HepG2 (cell line): ENCODE data around the gene DSCAML1. TPM values are rescaled to one million over a fixed set of nuclear protein-coding genes. Genes with fewer than 3 reads are reported as not detected.

Source experiments
- ATAC-seq: fragments of 200-7000 bp; cut with Tn5 transposase; 3 replicates; pipeline ENCODE4 v1.9.1; 2020; ENCODE audit warnings: mild to moderate bottlenecking, moderate library complexity
- BruUV-seq: library from RNA; stranded (reverse); fragments of 400-500 nt; replicated peaks from 2 replicates; lab custom pipeline; 2021; lab: Mats Ljungman, UMichigan
- CTCF ChIA-PET: fragments of 300-600 bp; formaldehyde crosslinking; extraction: SDS; loops from one replicate; lab custom pipeline; 2021; ENCODE audit warnings: low total read pairs, inconsistent platforms, low intra/inter-chr PET ratio; lab: Yijun Ruan, JAX
- POLR2A ChIA-PET: fragments of 350-600 bp; sonication (Branson Sonifier 250); formaldehyde crosslinking; loops from one replicate; lab custom pipeline; 2020; ENCODE audit warnings: antibody characterized with exemption, inconsistent platforms; lab: Yijun Ruan, JAX
- DNase-seq: peaks from one replicate; pipeline ENCODE4 v3.0.0-alpha.2; 2015; ENCODE audit warnings: low spot score
- FAIRE-seq: peaks from 3 replicates; lab custom pipeline; 2011; peaks lifted over from hg19 to GRCh38; lab: Jason Lieb, UNC
- H2AFZ ChIP-seq: one replicate; pipeline ENCODE4 v1.6.1; 2011; ENCODE audit warnings: low read length, inconsistent platforms
- H3K27ac ChIP-seq: fragments of 300-600 bp; 3 replicates; pipeline ENCODE4 v1.8.0; 2011; ENCODE audit warnings: mixed run types, mild to moderate bottlenecking, mixed read lengths, low read length, inconsistent platforms; ENCODE audit not compliant: insufficient read depth; ENCODE audit errors: extremely low read length
- H3K27me3 ChIP-seq, 2 experiments: fragments of 200-600 bp in 1 of 2; 2 replicates in 1 of 2; 3 replicates in 1 of 2; pipeline versions ENCODE4 v1.6.0 to v1.8.0; 2011; ENCODE audit warnings: low read length in 2 of 2, mild to moderate bottlenecking in 2 of 2, moderate library complexity in 2 of 2, inconsistent platforms in 1 of 2; ENCODE audit not compliant: insufficient read depth in 2 of 2, control insufficient read depth in 1 of 2
- H3K36me3 ChIP-seq, 2 experiments: fragments of 200-600 bp in 1 of 2; replicated peaks in 1 of 2; 2 replicates in 1 of 2; 3 replicates in 1 of 2; pipeline versions ENCODE4 v1.5.1 to v1.8.0; 2011; ENCODE audit warnings: low read length in 2 of 2, inconsistent platforms in 1 of 2; ENCODE audit not compliant: insufficient read depth in 2 of 2, control insufficient read depth in 1 of 2
- H3K4me1 ChIP-seq: 2 replicates; pipeline ENCODE4 v1.5.1; 2012; ENCODE audit warnings: low read length, inconsistent platforms; ENCODE audit not compliant: insufficient read depth
- H3K4me2 ChIP-seq: 2 replicates; pipeline ENCODE4 v1.6.0; 2011; ENCODE audit warnings: low read depth, low read length, inconsistent platforms
- H3K4me3 ChIP-seq, 3 experiments: fragments of 200-600 bp in 1 of 3; sonication (generic), shearing (Covaris generic) in 1 of 3; replicated peaks in 1 of 3; 2 replicates each; pipeline ENCODE4 v1.5.1; 2011 to 2016; ENCODE audit warnings: low read length in 3 of 3, inconsistent platforms in 2 of 3, low read depth in 2 of 3, mild to moderate bottlenecking in 2 of 3, control low read depth in 1 of 3, mixed read lengths in 1 of 3; ENCODE audit not compliant: insufficient read depth in 1 of 3
- H3K79me2 ChIP-seq: one replicate; pipeline ENCODE4 v1.6.1; 2011; ENCODE audit warnings: low read length, inconsistent platforms; ENCODE audit not compliant: insufficient read depth
- H3K9ac ChIP-seq: 2 replicates; pipeline ENCODE4 v1.6.0; 2011; ENCODE audit warnings: mild to moderate bottlenecking, low read depth, low read length, inconsistent platforms; ENCODE audit not compliant: insufficient read depth
- H3K9me3 ChIP-seq: 2 replicates; pipeline ENCODE4 v1.5.1; 2012; ENCODE audit warnings: mild to moderate bottlenecking, low read length
- H4K20me1 ChIP-seq: 2 replicates; pipeline ENCODE4 v1.6.0; 2011; ENCODE audit warnings: inconsistent platforms, mild to moderate bottlenecking, low read length, moderate library complexity; ENCODE audit not compliant: insufficient read depth
- MXD1 ChIP-seq: sonication (generic); formaldehyde crosslinking; IDR thresholded peaks from 2 replicates; pipeline ENCODE4 v1.4.0; 2020; ENCODE audit warnings: mild to moderate bottlenecking, missing genetic modification reagents
- RORA ChIP-seq: sonication (generic); formaldehyde crosslinking; IDR thresholded peaks from 2 replicates; pipeline ENCODE4 v1.5.0; 2020; ENCODE audit warnings: mild to moderate bottlenecking, missing genetic modification reagents, moderate library complexity
- SNAPC4 ChIP-seq: sonication (generic); formaldehyde crosslinking; IDR thresholded peaks from 2 replicates; pipeline ENCODE4 v1.4.0; 2020; ENCODE audit warnings: mild to moderate bottlenecking, missing genetic modification reagents
- ZFP91 ChIP-seq: sonication (generic); formaldehyde crosslinking; IDR thresholded peaks from 2 replicates; pipeline ENCODE4 v1.9.0; 2022; ENCODE audit warnings: missing genetic modification reagents, mild to moderate bottlenecking, borderline replicate concordance
- ZNF17 ChIP-seq: sonication (generic); formaldehyde crosslinking; IDR thresholded peaks from 2 replicates; pipeline ENCODE4 v1.5.0; 2020; ENCODE audit warnings: mild to moderate bottlenecking, missing genetic modification reagents
- ZNF577 ChIP-seq: sonication (generic); formaldehyde crosslinking; IDR thresholded peaks from 2 replicates; pipeline ENCODE4 v1.4.0; 2020; ENCODE audit warnings: mild to moderate bottlenecking, low read depth, missing genetic modification reagents, borderline replicate concordance
- ZNF672 ChIP-seq: sonication (generic); formaldehyde crosslinking; IDR thresholded peaks from 2 replicates; pipeline ENCODE4 v1.8.1; 2022; ENCODE audit warnings: missing genetic modification reagents
- ZNF772 ChIP-seq: sonication (generic); formaldehyde crosslinking; IDR thresholded peaks from 2 replicates; pipeline ENCODE4 v1.5.0; 2020; ENCODE audit warnings: mild to moderate bottlenecking, missing genetic modification reagents
- WGBS: methylation state at CpG from one replicate; pipeline ENCODE4 v1.1.6; 2017; ENCODE audit warnings: low lambda C conversion rate; 5-methylcytosine and 5-hydroxymethylcytosine counted together
- in situ Hi-C: cut with HindIII; loops from 2 replicates; pipeline ENCODE4 v1.10.0; 2017; ENCODE audit warnings: low pct_unique_long_range_greater_than_20kb; ENCODE audit not compliant: extremely low pct_ligation_motif_present
- intact Hi-C: fragments of 100-400 bp; cut with micrococcal nuclease; formaldehyde crosslinking; loops from one replicate; pipeline ENCODE4 v1.10.0; 2022; ENCODE audit not compliant: unreplicated experiment
- polyA plus RNA-seq, 8 experiments: library from polyadenylated mRNA; depleted of rRNA in 3 of 8; stranded (reverse) in 7 of 8; unstranded in 1 of 8; fragments of >200 nt; fragmentation: Illumina TruSeq in 4 of 8; extraction: Trizol in 4 of 8; gene quantifications; 2 replicates each; pipeline versions ENCODE4 v1.2.1 to v1.2.3, GENCODE V29; 2011 to 2016; ENCODE audit warnings: low read depth in 4 of 8, missing spikeins in 1 of 8, mixed read lengths in 1 of 8; ENCODE audit not compliant: insufficient read depth in 1 of 8
- total RNA-seq, 5 experiments: library from RNA; depleted of rRNA; stranded (reverse); fragments of >200 nt; fragmentation: Illumina TruSeq; extraction: Trizol; gene quantifications; 2 replicates each; pipeline ENCODE4 v1.2.3, GENCODE V29; 2016; ENCODE audit warnings: low read depth in 1 of 5

The DSCAML1 gene
- total and polyA plus RNA-seq, 2 of the 13 experiments (the other 11 are each of a cell fraction or from before 2014, with no cell fraction given) = 0.29 to 0.40 TPM

GRCh38 chr11:117412653-117413275 is 384.3 kb downstream of the DSCAML1 start:
- intact Hi-C loops (loop anchor here (5.0 kb wide), 1 partner anchor 180 kb away; the partner anchor contains the start of genes PCSK7 and RNF214), in situ Hi-C loops (no loop called here)
- CTCF ChIA-PET = no interaction called here
- H3K27ac ChIP-seq = no peak overlapping the region
- H3K36me3 ChIP-seq = peaks cover 1 to 2% of the 10 kb centered on the region in 2 experiments; a peak in 1 of 5 replicates
- H3K4me3 ChIP-seq = no peak overlapping the region
- TF ChIP-seq ZFP91 (CRISPR knock-in tag) (no peak), MXD1 (CRISPR knock-in tag) (no peak), SNAPC4 (no peak), ZNF772 (CRISPR knock-in tag) (no peak), ZNF672 (CRISPR knock-in tag) (no peak), ZNF17 (CRISPR knock-in tag) (no peak), RORA (CRISPR knock-in tag) (no peak), ZNF577 (CRISPR knock-in tag) (no peak)
- WGBS = 94% methylated on average over 8 of the region's 8 CpGs
- H3K4me2 ChIP-seq = no peak overlapping the region
- no TSS peak for BruUV-seq
- H3K79me2 ChIP-seq = no peaks in the 10 kb centered on the region
- no peaks in the 10 kb centered on the region for H3K9me3 ChIP-seq
- FAIRE-seq = no peak
- peaks cover 24% of the 10 kb centered on the region for H3K4me1 ChIP-seq
- no peaks in the 10 kb centered on the region; a peak in 1 of 5 replicates for H3K27me3 ChIP-seq
- no peak overlapping the region for H2AFZ ChIP-seq
- no peak overlapping the region for H3K9ac ChIP-seq
- POLR2A ChIA-PET = no interaction called here
- no peak for DNase-seq
- no peaks in the 10 kb centered on the region for H4K20me1 ChIP-seq
- ATAC-seq = no peak
